ENCODE results near the gene SH3RF1.

Gene SH3RF1

DNA sequence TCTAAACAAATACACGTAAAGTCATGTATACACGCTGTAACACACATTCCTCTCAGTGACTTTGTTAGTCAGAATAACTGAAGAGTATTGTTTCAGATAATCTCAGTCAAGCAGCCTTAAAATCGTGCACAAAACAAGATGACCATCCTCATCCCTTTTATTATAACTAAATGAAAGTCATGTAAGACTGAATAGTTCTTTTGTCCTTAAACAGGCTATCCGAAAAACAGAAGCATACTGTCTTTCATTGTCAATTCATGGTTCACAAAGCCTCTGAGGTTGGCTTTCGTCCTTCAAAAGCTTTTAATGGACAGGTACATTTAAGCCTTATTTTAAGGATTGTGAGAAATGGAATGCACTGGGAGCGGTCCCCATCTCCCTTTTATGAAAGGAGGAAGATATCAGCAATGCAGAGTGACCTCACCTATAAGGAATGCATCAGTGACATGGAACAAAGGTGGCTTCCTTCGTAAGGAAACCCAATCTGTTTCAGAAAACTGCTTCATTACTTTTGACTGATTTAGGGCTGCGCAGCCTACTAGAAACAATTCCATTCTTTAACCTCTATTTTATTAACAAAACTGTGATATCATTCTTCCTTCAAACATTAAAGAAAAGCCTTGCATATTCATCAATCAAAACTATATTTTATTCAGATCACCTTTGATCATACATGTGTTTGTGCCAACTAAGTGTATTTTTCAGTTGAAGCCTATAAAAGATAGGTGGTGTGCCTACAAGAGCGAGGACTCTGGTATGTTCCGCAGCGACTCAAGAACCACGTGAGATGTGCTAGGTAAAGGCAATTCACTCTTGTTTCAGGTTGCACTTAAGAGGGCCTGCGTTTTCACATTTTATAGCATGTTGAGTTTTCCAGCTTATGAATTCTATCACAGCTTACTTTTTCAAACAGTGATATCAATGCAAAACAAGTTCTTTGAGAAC is 19.2 kb downstream of the SH3RF1 start:
- DNase-seq (ENCODE audit: low spot score): no peak

GRCh38 chr4:169250796-169251195 is 20.0 kb downstream of the SH3RF1 start:
- no peak for DNase-seq (ENCODE audit: low spot score)

DNA sequence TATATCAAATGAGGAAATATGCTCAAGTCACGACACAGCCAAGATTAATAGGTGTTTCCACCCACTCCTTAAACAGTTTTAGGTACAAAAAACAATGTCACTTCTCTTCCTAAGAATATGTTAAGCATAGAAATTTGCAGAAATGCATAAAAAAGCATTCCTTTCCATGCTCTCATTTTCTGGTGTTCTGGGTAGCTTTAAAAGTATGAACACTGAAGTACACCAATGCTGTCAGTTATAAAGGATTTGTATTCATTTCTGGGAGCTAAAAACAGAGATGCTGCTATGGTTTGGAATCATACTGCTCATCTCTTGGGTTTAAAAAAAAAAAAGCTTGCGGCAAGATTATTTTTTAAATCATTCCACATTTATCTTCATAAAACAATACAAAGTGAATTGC is 20.8 kb downstream of the SH3RF1 start:
- DNase-seq (ENCODE audit: low spot score): no peak

GRCh38 chr4:169249214-169249973 is 21.4 kb downstream of the SH3RF1 start:
- no peak for DNase-seq (ENCODE audit: low spot score)

GRCh38 chr4:169248645-169249044 is 22.1 kb downstream of the SH3RF1 start:
- no peak for DNase-seq (ENCODE audit: low spot score)

GRCh38 chr4:169246957-169247396 is 23.8 kb downstream of the SH3RF1 start:
- DNase-seq (ENCODE audit: low spot score): no peak

DNA sequence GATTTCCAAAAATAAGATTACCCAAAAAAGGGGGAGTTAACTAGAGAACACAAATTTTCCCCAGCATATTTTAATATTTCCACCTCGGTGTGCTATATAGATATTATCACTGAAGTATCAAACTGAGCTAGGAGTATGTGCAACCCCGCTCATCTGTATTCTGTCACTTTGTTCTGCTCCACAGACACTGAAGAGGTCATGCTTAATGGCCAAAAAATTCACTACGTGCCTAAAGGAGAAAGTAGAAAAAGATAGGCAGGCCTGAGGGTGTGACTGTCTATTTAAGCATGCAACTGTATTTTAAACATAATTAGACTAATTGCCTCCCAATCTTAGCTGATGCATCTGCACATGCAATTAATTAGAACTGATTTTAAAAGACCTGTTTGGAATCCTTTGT is 24.5 kb downstream of the SH3RF1 start:
- no peak for DNase-seq (ENCODE audit: low spot score)

DNA sequence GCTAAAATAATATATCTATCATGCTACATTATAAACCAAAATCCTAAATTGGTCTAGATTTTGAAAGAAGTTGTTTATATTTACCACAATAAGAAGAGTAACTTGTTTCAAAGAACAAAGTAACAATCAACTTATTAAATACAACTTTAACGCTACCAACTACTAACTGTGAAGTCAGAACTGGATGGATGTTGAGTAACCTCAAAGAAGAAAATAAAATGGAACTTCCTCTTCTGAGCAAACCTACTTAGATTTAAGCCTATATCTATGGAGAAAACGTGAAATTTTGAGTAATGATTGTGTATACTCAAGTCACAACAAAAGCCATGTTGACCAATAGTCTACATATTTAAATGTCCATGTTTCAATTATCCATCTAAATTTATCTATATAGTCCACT is 25.7 kb downstream of the SH3RF1 start:
- DNase-seq (ENCODE audit: low spot score): no peak

DNA sequence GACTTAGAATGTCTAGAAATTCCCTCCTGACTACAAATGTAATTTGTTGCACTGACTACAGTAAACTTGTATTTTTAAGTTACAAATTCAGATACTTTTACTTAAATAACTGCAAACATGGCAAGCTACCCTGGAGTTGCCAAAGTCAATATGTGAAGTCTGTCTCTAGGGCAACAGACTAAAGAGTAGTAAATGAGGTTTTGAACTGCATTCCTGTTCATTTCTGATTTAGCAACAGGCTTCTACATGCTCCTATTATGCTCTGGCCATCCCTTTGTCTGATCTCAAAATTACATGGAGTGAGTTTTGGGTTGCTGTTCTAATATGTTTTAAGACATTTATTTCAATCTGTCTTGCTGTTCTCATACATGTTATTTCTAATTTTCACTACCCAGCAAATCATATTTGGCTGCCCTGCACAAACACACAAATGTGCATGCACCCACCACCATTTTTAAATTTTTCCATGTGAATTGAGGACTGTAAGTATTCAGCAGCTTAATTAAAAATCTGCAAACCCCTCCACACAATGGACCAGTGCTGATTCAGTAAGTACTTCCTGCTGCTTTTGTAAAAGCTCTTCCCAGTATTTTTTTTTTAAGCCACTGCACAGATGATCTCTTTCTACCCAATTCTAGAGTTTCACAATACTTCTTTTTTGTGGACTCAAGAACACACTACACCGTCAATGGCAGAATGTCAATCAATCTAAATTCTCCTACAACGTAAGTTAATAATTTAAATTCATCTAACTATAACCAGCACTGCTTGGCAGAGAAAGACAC is 26.7 kb downstream of the SH3RF1 start:
- no peak for DNase-seq (ENCODE audit: low spot score)

- no peak for DNase-seq (ENCODE audit: low spot score)
Observed at GRCh38 chr4:169241464-169241863, 29.3 kb downstream of the SH3RF1 start.

- DNase-seq (ENCODE audit: low spot score): no peak
Observed at GRCh38 chr4:169239221-169239905, 31.4 kb downstream of the SH3RF1 start.

GRCh38 chr4:169238445-169238844 is 32.3 kb downstream of the SH3RF1 start:
- DNase-seq (ENCODE audit: low spot score): no peak

DNA sequence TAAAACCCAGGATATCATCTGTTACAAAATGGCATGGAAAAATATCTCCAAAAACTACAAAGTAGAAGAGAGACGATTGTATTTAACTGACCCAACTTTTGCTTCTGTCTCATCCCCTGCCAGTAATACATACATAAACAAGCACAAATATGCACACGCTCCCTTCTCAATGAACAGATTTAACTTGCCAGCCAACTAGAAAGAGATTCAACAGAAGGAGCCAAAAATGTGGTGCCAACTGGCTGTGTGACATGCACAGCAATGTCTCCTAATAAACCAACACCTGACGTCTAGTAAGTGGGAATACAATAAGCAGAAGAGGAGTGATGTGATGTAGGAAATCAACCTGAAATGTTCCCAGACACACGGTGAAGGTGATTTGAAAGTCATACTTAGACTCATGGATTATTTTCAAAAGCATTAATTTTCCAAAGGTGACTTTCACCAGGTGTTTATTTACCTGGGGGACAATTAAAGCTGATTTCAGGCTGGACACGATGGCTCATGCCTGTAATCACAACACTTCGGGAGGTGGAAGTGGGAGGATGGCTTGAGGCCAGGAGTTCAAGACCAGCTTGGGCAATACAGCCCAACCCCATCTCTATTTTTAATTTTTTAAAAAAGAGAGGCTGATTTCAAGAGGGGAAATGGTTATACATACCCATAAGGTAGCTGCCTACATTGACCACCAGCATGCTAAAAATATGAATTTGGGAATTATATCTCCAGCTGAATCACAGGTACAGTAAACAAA is 33.7 kb downstream of the SH3RF1 start:
- DNase-seq (ENCODE audit: low spot score): no peak

DNA sequence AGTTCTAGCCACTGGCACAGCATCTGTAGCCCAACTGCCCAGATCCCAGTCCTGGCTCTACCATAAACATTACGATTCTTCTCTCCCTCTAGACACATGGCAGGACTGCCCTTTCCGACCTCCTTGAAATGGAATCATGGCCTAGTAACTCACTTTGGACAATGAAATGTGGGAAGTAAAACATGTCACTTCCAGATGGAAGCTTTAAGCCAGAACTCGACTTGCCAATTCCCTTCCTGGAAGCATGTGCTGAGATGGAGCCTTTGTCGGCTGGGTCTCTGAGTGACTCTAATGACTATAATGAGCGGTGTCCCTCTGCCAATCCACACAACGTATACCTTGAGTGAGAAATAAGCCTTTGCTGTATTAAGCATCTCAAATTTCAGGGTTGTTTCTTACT is 34.7 kb downstream of the SH3RF1 start:
- DNase-seq (ENCODE audit: low spot score): no peak

DNA sequence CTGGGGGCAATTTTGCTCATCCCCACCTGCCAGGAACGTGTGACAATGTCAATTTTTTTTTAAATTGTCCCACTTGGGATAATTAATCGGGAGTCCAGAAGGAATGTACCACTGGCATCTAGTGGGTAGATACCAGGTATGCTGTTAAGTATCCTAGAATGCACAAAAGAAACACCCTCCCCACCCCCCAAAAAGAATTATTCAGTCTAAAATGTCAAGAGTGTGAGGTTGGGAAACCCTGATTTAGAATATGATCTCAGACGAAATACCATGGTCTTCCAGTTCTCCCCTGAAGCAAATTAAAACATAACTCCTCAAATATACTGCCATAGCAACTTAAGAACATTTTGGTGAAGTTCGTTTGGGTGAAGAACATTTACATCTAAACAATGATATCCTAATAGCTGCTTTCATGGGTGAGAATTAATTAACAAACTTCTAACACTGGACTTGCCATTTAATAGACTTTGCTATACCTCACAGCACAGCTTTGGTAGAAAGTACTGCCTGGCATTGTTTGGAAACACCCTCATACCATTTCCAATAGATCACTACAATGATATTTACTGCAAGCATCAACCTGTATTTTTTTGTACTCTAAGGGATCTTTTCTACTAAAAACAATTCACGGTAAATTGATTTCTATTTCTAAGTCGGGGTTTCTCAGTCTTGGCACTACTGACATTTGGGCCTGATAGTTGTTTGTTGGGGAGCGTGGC is 36.5 kb downstream of the SH3RF1 start:
- no peak for DNase-seq (ENCODE audit: low spot score)

GRCh38 chr4:169233691-169234090 is 37.1 kb downstream of the SH3RF1 start:
- no peak for DNase-seq (ENCODE audit: low spot score)

GRCh38 chr4:169231647-169232262 is 39.0 kb downstream of the SH3RF1 start:
- DNase-seq (ENCODE audit: low spot score): no peak

DNA sequence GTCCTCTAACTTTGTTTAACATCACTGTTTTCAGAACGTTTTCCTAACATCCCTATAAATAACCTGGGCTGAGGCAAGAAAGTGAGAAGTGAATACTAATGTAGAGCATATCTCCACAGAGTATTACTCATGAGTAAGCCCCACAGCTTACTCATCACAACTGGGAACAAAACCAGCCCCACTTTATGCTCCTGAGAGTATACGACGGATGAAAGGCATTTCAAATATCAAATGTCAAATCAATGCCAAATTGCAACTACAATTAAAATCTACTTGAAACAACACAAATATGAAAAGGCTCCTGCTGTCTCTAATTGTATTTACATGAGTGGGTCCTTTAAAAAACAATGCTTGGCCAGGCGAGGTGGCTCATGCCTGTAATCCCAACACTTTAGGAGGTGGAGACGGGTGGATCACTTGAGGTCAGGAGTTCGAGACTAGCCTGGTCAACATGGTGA is 41.2 kb downstream of the SH3RF1 start:
- DNase-seq (ENCODE audit: low spot score): no peak

GRCh38 chr4:169228076-169228475 is 42.7 kb downstream of the SH3RF1 start:
- DNase-seq (ENCODE audit: low spot score): no peak

DNA sequence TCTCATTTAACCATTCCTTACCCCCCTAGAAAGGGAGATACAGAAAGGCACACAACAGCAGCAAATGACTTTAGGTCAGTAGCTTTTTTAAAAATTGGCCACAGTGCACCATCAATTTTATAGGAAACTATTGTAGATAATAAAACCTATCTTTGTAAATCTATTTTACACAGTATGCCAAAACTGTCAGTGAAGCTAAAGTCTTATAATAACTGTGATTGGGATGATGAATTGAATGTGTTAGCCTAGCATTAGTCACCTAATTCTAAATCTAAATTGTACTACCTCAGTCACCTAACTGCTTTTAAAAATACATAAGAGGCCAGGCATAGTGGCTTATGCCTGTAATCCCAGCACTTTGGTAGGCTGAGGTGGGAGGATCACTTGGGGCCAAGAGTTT is 44.2 kb downstream of the SH3RF1 start:
- DNase-seq (ENCODE audit: low spot score): no peak

Data from CD4-positive, alpha-beta T cell treated with Interleukin-2 at 100 ng/mL for 4 hours (primary cell).